HS-27A (cell line): ENCODE data around the gene DHX30.

ENCODE experiments used
- DNase-seq: peaks from one replicate; pipeline ENCODE4 v3.0.0-alpha.2; 2012; ENCODE audit warnings: low read depth, missing footprints

The DHX30 gene

DNA sequence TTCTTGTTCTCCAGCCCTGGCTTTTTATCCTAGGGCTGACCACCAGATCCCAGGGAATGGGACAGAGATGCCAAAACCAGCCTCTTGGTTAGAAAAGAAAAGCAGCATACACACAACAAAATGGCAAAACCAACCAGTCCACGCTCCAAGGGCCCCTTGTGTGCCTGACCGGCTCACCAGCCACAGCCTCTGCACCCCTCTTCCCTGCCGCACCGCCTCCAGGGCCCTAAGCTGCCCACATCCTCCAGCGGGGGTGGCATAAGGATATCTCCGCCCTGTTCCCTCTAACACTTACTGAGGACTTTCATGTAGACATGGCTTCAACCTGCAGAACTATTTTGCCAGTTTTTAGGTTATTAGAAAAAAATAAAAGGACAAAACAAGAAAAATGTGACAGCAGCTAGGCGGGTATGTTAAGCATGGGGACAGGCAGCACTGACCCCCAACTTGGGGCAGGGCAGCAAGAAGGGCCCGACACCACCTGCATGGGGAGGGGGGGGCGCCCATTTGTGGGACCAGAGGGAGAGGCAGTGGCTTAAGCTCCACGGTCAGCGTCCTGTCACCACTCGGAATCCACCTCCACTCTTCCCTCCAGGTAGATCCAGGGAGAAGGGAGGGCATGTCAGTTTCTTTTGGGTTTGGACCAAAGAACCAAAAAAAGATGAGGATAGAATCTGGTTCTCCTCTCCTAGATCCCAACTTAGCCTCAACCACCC lies 49.1 kb downstream of the DHX30 start:
- no peak for DNase-seq

DNA sequence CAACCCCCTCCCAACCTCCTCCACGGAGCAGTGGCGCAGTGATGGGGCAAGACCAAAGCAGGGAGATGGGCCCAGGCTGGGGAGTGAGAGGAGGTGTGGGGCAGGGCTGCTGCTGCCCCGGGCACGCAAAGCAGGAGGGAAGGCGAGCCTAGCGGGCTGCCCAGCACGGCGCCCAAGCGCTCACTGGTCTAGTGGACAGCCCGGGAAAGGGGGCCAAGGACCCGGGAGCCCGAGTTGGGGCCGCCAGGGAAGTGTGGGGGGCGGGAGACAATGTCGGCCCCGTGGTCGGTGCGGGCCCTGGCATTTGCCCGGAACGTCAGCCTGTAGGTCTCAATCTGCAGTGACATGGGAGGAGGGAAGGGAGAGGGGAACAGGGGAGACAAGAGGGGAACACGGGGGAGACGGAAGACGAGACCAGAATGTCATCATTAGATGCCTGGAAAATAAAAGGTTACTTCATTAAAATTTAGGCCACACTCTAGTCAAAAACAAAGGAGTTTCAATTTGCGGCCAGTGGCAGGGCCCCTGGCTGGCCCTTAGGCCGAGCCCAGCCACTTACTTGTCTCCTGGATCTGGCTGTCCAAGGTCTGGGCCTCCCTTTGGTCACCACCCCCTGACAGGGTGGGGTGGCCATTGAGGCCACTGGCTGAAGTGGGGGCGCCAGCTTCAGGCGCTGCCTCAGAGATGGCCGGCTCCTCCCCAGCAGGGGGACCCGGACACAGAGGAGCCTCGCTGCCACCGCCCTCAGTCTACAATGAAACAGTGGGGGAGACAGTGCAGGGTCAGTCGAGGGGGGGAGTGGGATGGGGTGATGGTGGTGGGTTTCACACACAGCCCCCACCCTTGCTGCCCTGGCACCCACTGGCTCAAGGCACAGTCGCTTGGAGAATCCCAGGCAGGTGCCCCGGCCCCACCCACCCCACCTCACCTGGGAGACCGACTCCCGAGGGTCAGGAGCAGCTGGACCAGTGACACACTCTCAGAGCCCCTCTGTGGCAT lies 50.0 kb downstream of the DHX30 start:
- DNase-seq, result no peak

DNA sequence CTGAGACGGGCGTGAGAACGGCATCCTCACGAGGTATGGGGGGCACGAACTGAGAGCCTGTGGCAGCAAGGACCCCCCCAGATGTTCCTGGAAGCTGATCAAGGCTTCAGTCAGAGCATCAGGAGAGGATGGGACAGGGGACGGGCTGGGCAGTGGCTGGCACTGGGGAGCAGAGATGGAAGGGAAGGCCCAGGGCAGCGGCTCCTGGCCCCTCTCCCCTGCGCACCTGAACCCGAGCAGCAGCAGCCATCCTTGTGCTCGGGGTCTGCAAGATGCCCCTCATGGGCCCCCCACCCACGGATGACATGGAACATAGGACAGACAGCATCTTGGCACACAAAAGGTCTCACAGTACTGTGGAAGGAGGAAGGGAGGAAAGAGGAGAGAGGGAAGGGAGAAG lies 51.3 kb downstream of the DHX30 start:
- no peak for DNase-seq

DNA sequence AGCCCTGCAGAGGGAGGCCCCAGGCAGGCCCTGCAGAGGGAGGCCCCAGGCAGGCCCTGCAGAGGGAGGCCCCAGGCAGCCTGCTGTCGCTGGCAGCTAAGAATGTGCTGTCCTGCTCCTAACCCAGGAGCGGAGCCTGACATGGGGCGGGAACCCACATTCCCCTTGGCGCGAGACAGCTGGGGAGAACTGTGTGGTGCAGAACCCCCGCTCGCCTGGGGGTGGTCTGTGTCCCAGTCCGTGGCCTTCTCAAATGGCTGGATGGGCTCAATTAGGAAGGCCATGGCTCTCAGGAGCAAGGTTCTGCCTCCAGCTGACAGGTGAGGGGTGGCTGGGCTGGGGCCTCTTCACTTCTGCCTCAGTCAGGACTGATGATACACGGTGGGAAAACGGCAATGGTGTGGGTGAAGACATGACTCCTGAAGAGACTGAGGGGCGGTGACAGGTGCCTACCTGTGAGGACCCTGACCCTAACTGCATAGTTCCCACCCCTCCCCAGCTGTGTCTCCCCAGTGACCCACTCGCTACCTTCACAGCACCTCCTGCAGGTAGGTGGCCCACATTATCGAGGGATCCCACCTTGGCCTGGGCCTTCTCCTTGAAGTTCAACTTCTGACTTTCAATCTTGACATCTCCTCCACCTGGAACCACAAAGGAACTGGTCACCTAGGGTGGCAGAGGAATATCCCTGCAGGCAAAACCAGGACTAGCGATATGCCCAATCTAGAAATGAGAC lies 52.0 kb downstream of the DHX30 start:
- DNase-seq, result no peak

DNA sequence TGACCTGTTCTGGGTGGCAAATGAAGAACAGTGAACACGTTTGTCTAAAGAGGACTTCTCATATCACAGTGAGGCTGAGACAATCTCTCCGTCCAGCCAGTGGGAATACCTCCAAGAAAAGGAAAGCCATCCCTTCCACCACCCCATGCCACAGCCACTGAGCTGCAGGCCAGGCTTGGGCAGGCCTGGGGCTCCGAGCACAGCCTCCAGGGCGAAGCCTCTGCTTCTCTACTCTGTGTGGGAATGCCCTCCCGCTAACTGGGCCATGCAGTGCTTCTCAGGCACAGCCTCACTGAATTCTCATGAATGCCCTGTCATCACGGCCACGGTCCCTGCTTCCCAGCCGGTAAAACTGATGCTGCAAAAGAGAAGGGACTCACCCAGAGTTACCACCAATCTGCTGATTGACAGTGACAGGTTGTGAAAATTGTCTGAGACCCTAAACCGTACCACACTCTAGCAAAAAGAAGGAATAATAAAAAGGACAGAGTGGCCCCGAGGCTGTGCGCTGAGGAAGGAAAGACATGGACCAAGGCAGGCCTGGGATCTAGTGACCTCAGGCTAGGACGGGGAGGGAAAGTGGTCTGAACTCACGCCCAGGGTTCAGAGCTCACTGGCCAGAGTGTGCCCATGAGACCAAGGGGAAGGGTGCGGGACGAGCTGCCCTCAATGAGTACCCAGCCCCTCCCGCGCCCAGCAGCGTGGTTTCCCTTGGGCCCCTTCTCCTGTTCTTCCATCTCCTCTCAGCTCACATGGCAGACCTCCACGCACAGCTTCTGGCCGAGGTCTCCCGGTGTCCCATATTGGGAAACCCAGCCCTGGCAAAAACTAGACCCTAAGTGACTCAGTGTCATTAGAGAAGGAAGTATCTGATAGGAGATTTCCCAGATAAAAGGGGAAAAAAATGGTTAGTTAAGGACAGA lies 52.8 kb downstream of the DHX30 start:
- no peak for DNase-seq

DNA sequence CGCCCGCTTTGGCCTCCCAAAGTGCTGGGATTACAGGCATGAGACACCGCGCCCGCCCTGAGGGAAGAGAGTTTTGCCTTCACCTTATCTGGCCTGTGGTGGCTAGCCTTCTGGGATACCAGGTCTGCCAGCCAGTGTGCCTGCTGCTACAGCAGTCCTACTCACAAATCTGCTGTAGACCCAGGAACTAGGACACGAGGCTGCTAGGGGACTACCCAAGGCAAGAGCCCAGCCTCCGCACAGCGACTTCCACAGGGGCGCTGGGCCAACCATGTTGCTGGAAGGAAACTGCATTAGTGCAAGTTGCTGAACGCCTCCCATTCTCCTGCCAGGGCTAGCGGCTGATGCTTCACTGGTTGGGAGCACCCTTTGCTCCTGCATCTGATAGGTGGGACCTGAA lies 53.7 kb downstream of the DHX30 start:
- DNase-seq, result no peak

DNA sequence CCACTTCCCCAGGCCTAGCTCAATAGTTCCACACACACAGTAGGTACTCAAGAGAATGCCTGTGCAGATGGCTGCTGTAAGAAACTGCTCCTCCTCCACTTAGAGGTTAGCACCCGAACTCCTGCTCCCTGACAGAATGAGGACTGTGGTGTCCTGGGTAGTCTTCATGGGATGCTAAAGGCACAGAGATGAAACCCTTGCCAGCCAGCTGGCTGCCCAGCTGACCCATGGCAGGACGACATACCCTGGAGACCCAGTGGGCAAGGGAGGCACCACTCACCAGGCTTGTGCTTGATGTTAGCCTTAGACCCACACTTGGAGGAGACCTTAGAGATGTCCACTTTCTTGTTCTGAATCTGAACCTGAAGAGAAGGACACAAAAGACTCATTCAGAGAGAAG lies 54.2 kb downstream of the DHX30 start:
- DNase-seq, result no peak

DNA sequence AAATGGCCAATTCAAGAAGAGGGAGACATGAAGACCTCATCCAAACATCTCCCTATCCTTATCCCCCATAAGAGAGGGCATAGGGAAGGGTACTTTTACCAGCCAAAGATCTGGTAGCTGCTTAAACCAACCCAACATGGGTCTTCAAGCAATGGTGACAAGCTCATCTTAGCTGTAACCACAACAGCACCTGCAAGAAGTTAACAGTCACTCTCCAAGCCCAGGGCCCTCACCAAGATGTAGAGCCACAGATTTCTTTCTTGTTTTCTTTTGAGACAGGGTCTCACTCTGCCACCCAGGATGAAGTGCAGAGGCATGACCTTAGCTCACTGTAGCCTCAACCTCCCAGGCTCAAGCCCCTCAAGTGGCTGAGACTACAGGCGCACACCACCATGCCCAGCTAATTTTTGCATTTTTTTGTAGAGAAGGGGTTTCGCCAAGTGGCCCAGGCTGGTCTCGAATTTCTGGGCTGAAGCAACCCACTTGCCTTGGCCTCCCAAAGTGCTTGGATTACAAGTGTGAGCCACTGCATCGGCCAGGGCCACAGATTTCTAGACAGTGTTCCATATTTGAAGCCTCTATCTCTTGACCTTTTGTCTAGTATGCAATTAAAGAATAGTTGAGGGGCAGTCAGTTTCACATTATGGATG lies 57.1 kb downstream of the DHX30 start:
- no peak for DNase-seq

DNA sequence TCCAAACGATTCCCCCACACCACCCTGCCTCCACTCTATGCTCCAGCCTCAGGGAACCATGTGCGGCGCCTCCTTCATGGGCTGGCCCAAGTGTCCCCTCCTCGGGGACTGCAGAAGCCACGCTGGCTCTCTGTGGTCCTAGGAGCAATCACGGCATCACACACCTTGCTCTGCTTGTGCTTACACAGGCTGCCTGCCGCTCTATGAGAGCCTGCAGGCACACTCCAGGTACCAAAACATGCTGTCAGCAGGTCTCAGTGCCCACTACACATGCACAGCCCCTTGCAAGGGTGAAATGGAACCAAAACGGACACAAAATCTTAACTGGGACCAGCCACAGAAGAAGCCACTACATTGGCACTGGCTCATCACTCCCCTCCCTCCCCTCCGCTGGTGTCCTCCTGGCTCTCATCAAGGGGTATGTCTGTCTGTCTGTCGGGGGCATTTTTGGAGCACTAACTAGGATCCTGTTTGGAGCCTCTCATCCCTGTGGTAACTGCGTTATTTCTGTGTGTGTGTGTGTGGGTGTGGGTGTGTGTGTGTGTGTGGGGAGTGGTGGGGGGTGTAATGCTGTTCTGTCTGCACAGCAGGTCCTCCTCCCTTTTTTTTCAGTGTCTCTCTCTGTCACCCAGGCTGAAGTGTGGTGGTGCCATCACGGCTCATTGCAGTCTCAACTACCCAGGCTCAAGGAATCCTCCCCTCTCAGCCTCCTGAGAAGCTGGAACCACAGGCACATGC lies 60.6 kb downstream of the DHX30 start:
- DNase-seq, result no peak

DNA sequence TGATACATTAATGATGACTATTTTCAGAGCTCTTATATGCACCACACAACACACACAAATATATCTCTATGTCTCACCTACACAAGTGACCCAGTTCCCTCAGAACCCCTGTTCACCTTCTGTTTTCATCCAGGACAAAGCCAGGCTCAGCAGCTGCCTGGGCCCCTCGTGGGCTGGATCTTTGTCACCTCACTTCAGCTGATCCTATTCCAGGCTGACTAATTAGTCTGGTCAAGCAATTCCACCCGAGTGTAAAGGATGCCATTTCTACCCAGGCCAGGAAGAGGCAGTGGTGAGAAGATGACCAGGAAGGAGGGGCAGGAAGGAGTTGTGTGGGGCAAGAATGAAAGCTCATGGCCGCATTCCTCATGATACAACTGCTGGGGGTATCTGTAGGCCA lies 62.3 kb downstream of the DHX30 start:
- no peak for DNase-seq

DNA sequence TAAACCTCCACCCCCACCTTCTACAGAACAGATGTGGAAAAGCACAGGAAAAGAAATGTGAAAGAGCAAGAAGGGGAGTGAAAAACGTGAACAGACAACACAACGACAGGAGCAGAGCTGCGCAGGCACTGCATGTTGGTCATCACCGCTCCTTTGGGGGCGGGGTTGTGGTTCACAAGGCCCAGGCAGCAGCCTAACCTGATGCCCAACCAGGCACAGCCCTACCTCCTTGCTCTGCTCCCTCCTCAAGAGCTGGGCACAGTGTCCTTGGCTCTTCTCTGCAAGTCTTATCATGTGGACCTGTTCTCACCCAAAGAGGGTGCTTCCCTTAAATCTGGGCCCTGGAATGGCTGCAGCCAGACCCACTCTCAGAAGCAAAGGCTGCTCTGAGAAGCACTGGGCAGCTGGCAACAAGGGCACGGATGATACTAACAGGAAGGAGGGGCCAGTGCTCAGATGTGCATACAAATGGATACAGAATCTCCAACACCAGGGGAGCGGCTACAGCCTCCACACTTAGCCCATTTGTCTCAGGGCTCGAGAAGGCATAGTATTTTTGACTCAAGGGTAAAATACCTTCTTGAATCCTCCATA lies 64.6 kb downstream of the DHX30 start:
- no peak for DNase-seq

DNA sequence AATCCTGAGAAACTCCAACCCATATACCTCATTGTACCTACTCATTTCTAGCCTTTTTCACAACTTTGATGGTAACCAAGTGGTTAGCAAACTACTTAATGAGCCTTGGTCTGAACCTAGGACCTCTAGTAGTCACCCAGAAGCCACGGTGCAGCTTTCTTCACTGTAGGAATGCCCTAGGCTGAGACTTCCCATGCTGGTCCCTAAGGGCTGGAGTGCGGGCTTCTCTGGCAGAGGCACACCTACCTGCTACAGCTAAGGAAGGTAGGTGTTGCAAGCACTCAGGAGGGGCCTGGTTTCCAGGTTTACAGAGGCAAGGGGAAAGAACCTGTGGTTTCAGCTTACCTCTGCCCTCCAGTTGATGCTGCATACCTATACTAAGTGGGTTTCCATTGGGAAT lies 65.4 kb downstream of the DHX30 start:
- DNase-seq, result no peak

DNA sequence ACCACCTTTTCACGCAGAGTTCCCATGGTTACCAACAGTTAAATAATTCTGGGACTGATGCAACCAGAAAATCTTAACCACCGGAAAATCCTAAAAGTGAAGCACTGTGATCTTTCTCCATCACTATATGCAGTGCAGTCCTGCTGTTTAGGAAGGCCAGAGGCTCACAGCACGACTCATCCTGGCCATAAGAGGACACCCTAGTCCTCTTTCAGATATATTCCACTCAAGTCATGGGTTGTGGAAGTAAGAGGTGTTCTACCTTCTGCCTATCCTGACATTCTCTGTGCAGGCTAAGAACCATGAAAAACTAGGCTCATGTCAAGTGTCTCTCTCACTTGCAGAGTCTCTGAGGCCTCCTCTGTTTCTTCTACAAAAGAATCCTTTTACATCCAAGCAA lies 67.2 kb downstream of the DHX30 start:
- no peak for DNase-seq

DNA sequence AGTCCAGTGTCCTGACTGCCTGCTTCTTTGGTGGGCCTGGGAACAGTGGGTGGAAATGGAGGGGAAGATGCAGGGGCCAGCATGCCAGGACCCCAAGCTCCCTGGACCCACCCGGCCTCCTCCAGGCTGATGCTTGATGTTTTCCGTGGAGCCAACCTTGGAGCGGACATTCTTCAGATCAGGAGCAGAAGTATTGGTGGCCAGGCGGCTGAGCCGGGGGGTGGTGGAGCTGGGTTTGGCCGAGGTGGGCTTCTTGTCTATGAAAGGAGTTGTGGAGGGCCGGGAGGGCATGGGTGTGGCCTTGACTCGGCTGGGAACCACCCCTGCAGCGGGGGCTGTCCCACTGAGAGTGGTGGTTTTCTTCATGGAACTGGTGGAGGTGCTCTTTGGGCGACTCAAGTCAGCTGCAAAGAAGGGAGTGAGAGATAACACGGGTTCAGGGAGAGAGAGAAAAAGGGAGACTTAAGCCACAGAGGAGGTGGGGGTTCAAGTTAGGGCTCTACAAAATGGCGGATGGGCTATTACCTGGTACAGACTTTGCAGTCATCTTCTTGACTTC lies 67.8 kb downstream of the DHX30 start:
- no peak for DNase-seq

DNA sequence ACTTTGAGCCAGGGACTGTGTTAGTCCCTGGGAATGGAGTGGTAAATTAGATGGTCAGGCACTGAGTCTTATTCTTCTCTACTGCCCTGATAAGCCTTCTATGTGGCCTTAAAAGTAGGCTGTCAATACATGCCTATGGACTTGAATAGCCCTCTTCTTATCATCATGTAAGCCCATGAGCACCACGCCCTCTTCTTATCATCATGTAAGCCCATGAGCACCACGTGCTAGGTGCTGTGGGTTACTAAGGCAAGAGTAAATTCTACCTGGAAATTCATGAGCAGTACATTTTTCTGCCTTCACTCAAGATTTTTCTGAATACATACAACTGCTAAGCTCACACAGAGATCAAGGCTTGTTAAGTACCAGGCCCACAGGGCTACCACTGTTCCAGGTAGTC lies 68.5 kb downstream of the DHX30 start:
- no peak for DNase-seq

DNA sequence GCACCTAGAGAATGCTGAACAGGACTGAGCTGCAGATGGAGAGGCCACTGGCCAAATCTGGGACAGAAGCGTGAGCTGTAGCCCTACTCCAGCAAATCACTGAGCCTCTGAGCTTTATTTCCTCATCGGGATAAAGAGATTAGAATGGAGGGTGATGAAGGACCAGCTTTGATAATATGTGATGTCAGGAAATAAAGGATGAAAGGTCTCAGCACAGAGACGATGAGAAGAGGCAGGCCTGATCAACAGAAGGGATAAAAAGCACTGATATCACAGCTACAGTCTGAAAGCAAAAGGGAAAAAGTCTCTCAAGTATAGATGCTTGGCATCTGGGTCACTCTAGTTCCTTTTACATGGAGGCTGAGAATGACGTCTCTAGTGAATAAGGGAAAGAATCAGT lies 70.0 kb downstream of the DHX30 start:
- no peak for DNase-seq

DNA sequence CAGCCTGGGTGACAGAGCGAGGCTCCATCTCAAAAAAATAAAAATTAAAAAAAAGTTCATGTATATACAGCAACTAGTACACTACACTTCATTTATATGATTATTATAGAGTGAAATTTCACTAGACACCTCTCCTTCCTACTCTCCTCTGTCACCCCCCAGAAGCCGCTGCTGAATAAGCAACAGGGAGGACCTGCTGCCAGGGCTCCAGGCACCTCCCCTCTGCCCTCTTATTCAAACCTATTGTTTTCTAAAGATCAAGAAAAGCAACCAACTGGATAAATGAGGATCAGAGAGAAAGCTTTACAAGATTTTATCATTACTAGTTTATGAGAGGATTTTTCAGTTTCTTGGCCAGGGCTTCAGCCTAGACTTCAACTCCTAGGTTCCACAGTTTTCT lies 71.5 kb downstream of the DHX30 start:
- no peak for DNase-seq

DNA sequence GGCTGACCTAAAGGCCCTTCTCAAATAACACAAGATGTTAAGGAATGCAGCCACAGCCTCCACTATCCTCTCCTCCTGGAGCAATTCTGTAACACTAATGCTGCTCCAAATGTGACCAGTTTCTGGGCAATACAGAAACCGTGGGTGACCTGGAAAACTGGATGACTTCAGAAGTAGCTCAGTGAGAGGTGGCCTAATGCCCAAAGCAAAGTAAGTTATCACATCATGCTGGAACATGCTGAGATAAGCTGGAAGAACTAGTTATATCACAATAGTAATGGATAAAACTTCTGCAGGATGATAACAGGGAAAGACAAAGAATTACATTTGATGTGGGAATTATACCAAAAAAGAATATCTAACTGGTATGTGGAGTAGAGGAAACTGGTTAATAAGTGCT lies 72.0 kb downstream of the DHX30 start:
- DNase-seq, result no peak

DNA sequence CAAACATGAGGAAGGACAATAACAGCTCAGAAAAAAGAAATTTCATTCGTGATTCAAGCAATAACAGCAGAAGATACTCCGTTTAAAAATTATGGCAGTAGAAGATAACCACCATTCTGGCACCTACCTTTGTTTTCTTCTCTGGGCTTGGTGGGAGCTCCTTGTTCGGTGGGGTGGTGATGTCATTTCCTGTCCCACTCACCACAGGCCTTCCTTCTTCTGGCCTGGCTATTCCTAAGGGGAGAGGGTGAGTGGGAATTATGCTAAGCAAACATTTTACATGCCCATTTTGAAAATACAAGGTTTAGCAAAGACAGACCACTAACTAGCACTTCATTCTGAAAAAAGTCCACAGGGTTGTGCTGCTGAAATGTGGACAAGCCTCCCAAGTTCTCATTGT lies 74.4 kb downstream of the DHX30 start:
- DNase-seq, result no peak

DNA sequence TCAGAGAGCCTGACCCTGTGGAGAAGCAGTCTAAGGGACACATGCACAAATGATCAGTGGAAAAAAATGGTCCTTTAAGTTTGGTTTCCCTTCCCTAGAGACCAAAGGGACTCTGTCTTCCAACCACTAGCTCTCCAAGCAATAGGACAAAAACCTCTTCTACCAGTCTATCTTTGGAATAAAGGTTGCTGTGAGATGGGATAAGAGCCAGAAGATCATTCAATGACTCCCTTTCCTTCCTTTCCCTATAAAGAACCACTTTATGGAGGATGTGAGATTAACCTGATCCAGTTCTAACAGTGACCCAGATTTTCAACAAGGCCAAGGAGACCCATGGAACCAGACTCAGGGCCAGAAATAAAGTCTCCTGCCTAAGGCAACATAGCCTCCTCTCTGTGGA lies 74.8 kb downstream of the DHX30 start:
- DNase-seq, result no peak
